Body of pancreas (tissue), 4 donors: Measurements from ENCODE around the gene CCDC146.

ENCODE experiments used
- CTCF ChIP-seq, 7 experiments: fragments of 450-650 bp in 4 of 7; fragments of 200-600 bp in 3 of 7; sonication (generic) in 3 of 7; IDR thresholded peaks; one replicate each; pipeline ENCODE4 v1.5.1; 2016 to 2019; ENCODE audit warnings: antibody characterized with exemption in 7 of 7
- POLR2A ChIP-seq, 3 donors: fragments of 450-650 bp; IDR thresholded peaks; one replicate each; pipeline ENCODE4 v1.6.1; 2016; ENCODE audit warnings: antibody characterized with exemption in 3 of 3, mild to moderate bottlenecking in 2 of 3

- TF ChIP-seq CTCF (IDR thresholded peaks at IDR 0.05): no peak
- no peak for TF ChIP-seq POLR2A (IDR thresholded peaks at IDR 0.05)
These were observed 116.3 kb downstream of the CCDC146 start for GRCh38 chr7:77238703-77239136.
